ENCODE measurements around the gene PPFIBP1.
"Not testable (repeated sequence)": the region's sequence is repeated elsewhere in the genome, so short reads cannot be mapped to it uniquely, and the experiment has no call there.

Gene PPFIBP1

DNA sequence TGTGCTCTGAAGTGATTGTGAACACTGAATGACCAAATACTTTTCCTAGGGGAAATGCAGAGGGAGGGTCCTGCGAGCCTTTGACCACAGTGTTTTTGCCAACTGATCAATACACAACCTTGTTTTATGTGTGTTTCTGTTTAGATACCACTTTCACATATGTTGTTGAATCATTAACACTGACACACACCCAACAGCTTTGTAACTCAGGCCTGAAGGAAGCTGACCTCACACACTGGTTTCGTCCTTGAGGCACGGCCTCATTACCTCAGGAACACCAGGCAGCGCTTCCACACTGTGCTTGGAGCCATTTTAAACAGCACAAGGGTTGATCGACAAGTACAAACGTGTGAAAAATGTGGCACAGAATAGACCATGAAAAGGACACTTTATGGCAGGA, 60.0 kb downstream of the PPFIBP1 start:
- DNase-seq (ENCODE audit: insufficient read length, low spot score) (no peak), FAIRE-seq (peak; percentile 95)

- FAIRE-seq (peak; percentile 74), DNase-seq (ENCODE audit: insufficient read length, low spot score) (no peak)
These were observed 61.8 kb downstream of the PPFIBP1 start for GRCh38 chr12:27585739-27586265.

DNA sequence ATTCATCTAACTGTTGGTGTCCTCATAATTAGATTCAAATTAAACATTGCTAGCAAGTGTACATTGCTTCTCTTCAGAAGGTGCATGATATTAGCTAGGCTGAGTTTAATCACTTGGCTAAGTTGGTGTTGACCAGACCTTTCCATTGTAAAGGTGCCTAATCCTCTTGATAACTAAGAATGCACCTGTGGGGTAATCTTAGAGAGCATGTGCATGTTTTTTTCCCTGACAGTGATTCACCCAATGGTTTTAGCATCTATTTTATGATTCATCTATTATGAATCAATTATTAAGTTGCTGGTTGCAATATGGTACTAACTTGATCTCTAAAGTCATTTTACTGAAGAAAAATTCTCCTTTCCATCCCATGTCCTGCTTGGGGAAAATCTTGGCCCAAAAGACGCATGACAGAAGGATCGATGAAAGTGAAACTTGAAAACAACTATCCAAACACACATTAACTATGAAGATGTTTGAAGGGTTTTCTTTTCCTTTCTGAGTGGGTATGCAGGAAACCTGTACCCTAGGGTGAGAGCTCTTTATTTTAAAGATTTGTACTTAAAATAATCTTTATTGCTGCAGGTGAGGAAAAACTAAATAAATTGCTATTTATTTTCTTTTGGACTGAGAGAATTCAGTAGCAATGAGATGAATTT, 64.2 kb downstream of the PPFIBP1 start:
- peak; percentile 66 for FAIRE-seq
- not testable (repeated sequence) for DNase-seq (ENCODE audit: insufficient read length, low spot score)

DNA sequence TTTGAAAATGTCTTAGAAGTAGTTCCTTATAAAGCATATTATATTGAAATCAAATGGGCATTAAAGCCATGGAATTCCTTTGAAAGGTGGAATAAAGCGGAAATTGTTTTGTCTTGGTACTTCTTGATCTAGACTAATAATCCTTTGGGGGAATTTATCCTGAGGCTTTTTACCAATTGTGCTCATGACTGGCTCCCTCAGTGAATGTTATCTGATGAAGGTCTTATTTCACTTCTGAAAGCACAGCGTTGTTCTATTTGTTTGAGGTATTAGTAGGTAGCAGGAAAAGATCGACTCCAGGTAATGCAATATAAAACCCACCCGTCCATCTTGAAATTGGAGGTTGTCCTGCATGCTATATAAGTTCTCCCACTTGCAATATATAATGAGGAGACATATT, 64.8 kb downstream of the PPFIBP1 start:
- FAIRE-seq (no peak), DNase-seq (ENCODE audit: insufficient read length, low spot score) (no peak)

- FAIRE-seq, result peak; percentile 33
- no peak for DNase-seq (ENCODE audit: insufficient read length, low spot score)
These were observed 65.4 kb downstream of the PPFIBP1 start for GRCh38 chr12:27589419-27589818.

GRCh38 chr12:27591698-27592097, 67.7 kb downstream of the PPFIBP1 start:
- peak; percentile 88 for FAIRE-seq
- DNase-seq (ENCODE audit: insufficient read length, low spot score), result not testable (repeated sequence)

DNA sequence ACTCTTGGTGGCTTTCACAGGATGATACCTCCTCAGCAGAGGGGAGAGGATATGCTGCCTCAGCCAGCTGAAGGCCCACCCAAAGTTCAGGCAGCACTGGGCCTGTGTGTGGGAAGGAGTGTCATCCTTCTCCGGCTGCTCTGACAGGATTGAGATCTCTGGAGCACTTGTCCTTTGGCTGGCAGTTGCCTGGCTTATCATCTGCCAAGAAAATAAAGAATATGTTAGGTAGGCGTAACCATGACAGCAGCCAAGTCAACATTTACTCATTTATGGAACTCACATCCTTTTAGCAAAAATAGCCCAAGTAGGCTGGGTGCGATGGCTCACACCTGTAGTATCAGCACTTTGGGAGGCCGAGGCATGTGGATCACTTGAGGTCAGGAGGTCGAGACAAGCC, 68.5 kb downstream of the PPFIBP1 start:
- FAIRE-seq, result peak; percentile 58
- DNase-seq (ENCODE audit: insufficient read length, low spot score), result no peak

- FAIRE-seq (peak; percentile 79), DNase-seq (ENCODE audit: insufficient read length, low spot score) (no peak)
These were observed 69.3 kb downstream of the PPFIBP1 start for GRCh38 chr12:27593266-27593665.

DNA sequence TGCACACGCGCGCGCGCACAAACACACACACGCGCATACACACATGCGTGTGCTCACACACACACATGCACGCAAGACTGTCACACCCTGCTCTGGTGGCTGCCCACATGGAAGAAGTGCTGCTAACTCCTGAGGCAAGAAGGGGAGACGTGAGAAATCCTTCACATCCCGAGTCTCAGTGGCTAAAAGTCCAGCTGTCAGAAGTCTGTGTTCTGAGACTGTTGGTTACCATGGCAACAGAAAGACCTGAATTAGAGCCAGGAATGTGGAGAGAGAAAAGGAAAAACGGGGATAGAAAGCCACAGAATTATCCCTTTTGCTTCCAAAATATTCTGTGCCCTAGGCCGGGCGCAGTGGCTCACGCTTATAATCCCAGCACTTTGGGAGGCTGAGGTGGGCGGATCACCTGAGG, 71.2 kb downstream of the PPFIBP1 start:
- FAIRE-seq, result peak; percentile 77
- DNase-seq (ENCODE audit: insufficient read length, low spot score), result no peak

DNA sequence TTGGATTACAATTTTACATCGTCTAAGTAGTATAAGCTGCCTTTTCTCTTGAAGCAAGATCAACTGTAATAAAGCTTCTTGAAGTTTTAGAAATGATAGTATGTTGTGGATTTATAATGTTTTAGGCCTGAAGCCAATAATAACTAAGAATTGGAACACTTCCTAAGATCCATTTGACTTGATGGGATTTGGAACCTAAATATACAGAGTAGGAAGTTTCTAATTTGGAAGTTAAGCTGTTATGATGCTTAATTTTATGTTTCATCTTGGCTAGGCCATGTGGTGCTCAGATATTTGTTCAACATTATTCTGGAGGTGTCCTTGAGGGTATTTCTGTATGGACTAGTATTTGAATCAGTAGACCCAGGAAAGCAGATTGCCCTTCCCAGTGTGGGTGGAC, 74.9 kb downstream of the PPFIBP1 start:
- FAIRE-seq; DNase-seq (ENCODE audit: insufficient read length, low spot score): not testable (repeated sequence)

GRCh38 chr12:27601056-27601828, 77.2 kb downstream of the PPFIBP1 start:
- peak; percentile 66 for FAIRE-seq
- DNase-seq (ENCODE audit: insufficient read length, low spot score), result not testable (repeated sequence)

- DNase-seq (ENCODE audit: insufficient read length, low spot score) (no peak), FAIRE-seq (no peak)
These were observed 78.5 kb downstream of the PPFIBP1 start for GRCh38 chr12:27602516-27602915.

DNA sequence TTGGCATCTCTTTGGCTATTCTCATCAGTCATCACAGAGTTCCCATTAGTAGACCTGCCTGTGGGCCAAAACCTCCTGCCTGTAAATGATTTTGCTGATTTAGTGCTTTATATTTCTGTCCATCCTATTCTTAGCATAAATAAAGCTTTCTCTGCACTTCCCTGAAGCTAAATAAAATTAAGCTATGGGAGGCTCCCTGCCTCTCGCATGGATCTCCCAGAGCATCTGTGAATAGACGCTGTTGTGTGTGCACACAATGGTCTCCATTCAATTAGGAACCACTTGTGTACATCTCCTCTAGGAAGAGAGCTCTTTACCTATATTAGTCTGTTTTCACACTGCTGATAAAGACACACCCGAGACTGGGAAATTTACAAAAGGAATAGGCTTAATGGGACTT, 80.4 kb downstream of the PPFIBP1 start:
- no peak for DNase-seq (ENCODE audit: insufficient read length, low spot score)
- FAIRE-seq, result peak; percentile 57

- FAIRE-seq (peak; percentile 82), DNase-seq (ENCODE audit: insufficient read length, low spot score) (no peak)
These were observed 83.0 kb downstream of the PPFIBP1 start for GRCh38 chr12:27606986-27607385.

GRCh38 chr12:27607591-27607990, 83.6 kb downstream of the PPFIBP1 start:
- FAIRE-seq (peak; percentile 44), DNase-seq (ENCODE audit: insufficient read length, low spot score) (no peak)

DNA sequence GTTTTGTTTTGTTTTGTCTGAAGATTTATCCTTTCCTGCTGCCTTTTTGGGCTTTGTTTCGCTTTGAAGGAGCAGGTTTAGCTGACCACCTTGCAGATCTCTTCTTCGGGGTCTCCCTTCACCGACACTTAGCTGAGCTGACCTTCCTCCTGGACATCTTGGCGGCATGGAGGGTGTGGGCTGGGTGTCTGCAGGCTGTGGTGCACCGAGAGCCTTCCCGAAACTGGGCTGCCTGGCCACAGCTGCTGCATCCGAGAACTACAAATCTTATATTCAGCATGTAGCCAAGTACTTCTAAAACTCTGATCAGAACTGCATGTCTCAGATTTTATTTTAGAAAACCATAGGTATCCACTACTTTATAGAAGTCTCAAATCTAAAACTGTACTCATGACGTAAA, 84.9 kb downstream of the PPFIBP1 start:
- FAIRE-seq, result no peak
- DNase-seq (ENCODE audit: insufficient read length, low spot score), result no peak

DNA sequence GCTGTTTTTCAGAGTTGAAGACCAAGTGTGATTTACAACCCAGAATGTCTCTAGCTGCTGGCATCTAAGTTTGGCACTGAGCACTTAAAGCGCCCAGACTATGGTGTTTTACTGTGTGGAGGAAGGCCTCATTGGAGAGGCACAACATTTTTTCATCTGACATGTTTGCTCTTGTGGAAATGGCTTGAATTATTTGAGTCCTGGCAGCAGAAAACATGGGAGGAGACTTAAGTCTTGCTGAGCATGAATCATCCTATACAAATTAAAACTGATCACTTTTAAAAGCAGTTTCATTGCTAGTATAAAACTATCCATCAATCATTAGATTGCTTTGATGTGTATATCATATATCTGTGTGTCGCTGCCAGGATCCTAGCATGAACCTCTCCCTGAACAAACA, 86.4 kb downstream of the PPFIBP1 start:
- DNase-seq (ENCODE audit: insufficient read length, low spot score) (peak; percentile 31), FAIRE-seq (peak; percentile 58)

GRCh38 chr12:27614386-27614785, 90.4 kb downstream of the PPFIBP1 start:
- no peak for DNase-seq (ENCODE audit: insufficient read length, low spot score)
- no peak for FAIRE-seq

- FAIRE-seq (no peak), DNase-seq (ENCODE audit: insufficient read length, low spot score) (no peak)
These were observed 90.9 kb downstream of the PPFIBP1 start for GRCh38 chr12:27614866-27615265.

- FAIRE-seq (peak; percentile 95), DNase-seq (ENCODE audit: insufficient read length, low spot score) (peak; percentile 72)
These were observed 91.4 kb downstream of the PPFIBP1 start for GRCh38 chr12:27615331-27615891.

DNA sequence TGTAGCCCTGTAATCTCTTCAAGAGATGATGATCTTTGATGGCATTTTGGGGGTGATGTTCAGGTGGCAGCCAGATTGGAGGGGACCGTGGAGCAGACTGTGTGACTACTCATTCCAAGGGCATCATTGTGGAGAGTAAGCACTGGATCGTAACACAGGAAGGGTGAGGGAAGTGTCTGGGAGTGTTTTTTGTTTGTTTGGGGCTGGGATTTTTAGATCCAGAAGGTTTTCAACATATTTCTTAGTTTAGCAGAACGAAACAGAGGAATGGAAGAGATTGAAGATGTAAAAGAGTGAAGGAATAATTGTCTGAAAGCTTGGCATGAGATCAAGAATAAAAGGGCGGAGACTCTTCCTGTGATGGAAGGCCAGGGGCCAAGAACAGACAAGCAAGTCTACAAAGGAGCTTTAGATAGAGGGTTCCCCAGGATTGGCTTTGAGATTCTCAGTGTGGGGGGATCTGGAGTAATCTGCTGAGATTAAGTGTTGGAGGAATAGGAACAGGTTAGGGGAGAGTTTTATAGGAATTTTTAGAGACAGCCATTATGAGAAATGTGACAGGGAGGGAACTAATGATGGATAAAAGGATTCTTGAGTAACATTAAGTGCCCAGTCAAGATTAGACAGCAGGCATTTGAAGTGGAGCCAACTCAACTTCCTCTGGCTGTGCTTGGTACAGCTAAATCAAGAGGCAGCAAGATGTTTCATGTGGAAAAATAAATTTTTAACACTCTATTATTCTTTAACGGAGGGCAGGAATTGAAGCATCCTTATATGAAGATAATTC, 92.5 kb downstream of the PPFIBP1 start:
- peak; percentile 79 for FAIRE-seq
- DNase-seq (ENCODE audit: insufficient read length, low spot score), result peak; percentile 37
